Cortex of kidney (tissue), 1 donor: Measurements from ENCODE around the gene YTHDC2.

Experiments
- DNase-seq: peaks from one replicate; lab custom pipeline; 2025; lab: John Stamatoyannopoulos, UW

Gene YTHDC2

GRCh38 chr5:113520429-113520828, 6.9 kb downstream of the YTHDC2 start:
- DNase-seq, result no peak

- no peak for DNase-seq
These were observed 7.4 kb downstream of the YTHDC2 start for GRCh38 chr5:113520899-113521298.

DNA sequence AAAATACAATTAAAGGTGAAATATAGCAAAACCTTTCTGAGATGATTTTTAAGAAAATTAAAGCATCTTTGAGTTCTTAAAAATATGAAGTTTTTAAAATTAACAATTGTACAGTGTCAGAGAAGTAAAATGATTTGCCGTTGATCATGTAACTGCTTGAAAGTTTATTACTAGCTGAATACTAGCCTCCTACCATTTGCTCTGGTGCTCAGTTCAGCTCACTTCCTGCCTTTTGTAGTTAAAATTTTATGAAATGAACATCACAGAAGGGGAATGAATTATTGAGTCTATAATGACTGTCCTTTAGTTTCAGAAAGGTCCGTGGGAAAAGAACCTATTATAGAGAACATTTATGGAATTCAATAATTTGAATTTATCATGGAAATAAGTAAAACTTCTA, 9.7 kb downstream of the YTHDC2 start:
- no peak for DNase-seq

DNA sequence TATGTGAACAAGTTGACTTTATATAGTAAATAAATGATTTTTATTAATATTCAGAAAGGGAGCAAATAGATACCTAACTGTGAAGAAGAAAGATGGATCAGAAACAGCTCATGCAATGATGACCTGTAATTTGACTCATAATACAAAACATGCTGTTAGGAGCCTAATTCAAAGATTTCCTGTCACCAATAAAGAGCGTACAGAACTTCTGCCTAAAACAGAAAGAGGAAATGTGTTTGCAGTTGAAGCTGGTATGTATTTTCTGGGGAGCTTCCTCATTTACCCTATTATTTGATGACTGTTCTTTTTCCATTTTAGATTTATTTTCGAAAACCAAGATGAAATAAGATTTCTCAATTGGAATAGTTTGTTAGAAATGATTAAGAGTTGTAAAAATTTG, 11.4 kb downstream of the YTHDC2 start:
- DNase-seq, result no peak

- no peak for DNase-seq
These were observed 12.9 kb downstream of the YTHDC2 start for GRCh38 chr5:113526421-113526820.

DNA sequence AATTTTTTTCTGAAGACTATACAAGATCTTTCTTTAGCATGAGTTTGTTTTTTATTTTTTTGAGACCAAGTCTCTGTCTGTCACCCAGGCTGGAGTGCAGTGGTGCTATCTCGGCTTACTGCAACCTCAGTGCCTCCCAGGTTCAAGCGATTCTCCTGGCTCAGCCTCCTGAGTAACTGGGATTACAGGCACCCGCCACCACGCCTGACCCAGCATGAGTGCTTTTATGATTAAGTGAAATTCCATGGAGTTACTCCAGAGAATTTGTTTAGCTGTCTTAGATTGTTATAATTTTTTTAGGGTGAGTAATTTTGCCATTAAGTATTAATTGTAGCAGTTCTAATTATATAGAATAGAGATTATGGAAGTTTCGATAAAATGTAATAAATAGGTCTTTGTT, 14.3 kb downstream of the YTHDC2 start:
- no peak for DNase-seq

GRCh38 chr5:113531481-113532159, 18.1 kb downstream of the YTHDC2 start:
- DNase-seq, result no peak

DNA sequence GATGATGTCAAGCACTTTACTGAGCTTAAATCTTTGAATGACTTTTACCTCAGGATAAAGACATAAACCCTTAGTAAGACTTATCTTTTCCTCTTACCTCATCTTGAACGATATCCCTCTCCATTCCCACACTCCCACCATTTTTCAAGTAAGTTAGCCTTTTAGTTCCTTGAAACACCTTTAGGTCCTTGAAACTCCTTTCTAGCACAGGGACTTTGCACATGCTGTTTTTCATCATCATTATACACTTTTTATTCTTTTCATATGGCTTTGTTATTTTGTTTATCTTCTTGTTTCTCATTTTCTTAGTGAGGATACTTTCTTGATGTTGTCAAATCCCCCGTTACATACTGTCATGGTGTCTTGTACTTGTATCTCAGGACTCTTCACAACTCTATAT, 24.8 kb downstream of the YTHDC2 start:
- DNase-seq, result no peak

DNA sequence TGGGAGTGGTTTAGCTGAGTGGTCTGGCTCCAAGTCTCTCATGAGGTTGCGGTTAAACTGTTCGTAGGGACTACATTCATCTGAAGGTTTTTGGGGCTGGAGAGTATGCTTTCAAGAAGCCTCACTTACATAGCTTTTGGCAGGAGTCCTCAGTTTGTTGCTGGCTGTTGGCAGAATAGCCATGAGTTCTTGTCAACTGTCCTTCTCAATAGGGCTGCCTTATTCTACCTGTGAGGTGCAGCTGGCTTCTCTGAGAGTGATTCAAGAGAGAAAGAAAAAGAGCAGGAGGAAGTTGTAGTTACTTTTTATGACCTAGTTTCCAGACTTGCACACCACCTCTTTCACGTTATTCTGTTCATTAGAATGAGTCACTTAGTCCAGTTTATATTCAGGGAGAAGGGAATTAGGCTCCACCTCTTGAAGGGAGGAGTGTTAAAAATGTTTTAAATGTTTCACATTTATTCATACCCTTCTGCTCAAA, 33.2 kb downstream of the YTHDC2 start:
- DNase-seq, result no peak

GRCh38 chr5:113548396-113548795, 34.9 kb downstream of the YTHDC2 start:
- DNase-seq, result no peak

- no peak for DNase-seq
These were observed 38.6 kb downstream of the YTHDC2 start for GRCh38 chr5:113552137-113552536.

- no peak for DNase-seq
These were observed 39.1 kb downstream of the YTHDC2 start for GRCh38 chr5:113552620-113553019.

GRCh38 chr5:113562828-113563400, 49.4 kb downstream of the YTHDC2 start:
- no peak for DNase-seq

- DNase-seq, result no peak
These were observed 55.9 kb downstream of the YTHDC2 start for GRCh38 chr5:113569396-113569795.

- DNase-seq, result no peak
These were observed 59.2 kb downstream of the YTHDC2 start for GRCh38 chr5:113572716-113573115.

- no peak for DNase-seq
These were observed 60.9 kb downstream of the YTHDC2 start for GRCh38 chr5:113574417-113574816.

DNA sequence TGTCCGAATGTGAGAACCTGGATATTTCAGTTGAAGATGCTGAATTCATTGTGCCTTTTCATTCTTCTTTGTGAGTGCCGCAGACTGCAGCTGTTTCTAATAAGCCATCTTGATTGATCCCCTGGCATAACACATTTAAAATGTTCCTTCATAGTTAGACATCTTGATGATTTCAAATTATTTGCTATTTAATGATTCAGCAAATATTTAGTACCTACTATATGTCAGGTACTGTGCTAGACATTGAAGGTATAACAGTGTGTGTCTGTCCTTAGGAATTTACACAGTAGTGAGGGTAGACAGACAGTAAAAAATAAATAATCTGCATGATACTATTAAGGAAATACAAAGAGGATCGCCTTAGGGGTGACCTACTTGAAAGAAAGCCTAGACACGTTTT, 61.6 kb downstream of the YTHDC2 start:
- DNase-seq, result no peak

- no peak for DNase-seq
These were observed 64.6 kb downstream of the YTHDC2 start for GRCh38 chr5:113578091-113578490.

- DNase-seq, result no peak
These were observed 67.9 kb downstream of the YTHDC2 start for GRCh38 chr5:113581388-113581787.

DNA sequence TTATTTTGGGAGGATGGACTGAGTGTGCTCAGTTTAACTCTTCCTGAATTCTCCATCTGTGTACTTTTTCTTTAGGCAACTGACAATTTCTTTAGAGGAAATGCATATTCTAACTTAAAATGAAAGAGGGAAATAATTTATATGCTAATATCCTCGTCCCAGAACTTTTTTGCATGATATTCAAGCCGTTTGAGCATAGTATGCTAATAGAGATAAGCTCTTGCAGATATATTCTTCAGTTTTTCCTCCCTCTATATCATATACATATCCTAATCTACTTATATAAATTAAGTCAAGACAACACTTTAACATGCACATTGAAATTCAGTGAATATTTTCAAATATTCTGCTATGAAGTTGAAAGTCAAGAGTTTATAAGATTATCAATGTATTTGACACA, 84.7 kb downstream of the YTHDC2 start:
- no peak for DNase-seq

- DNase-seq, result no peak
These were observed 85.4 kb downstream of the YTHDC2 start for GRCh38 chr5:113598926-113599325.

- no peak for DNase-seq
These were observed 86.9 kb downstream of the YTHDC2 start for GRCh38 chr5:113600255-113600905.

DNA sequence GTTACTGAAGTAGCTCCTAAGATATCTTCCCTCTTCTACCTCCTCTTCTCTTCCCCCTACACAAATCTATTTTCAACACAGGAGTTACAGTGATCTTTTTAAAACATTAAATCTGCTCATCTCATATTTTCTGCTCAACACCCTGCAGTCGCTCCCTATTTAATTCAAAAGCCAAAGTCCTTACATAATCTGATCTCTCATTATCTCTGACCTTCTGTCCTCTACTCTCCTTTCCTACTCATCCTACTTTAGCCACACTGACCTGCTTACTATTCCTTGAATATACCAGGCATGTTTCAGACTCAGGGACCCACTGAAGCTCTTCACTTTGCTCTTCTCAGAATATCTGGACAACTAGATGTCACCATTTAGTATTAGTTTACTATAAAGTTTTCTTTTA, 87.9 kb downstream of the YTHDC2 start:
- no peak for DNase-seq
